Activated naive CD8-positive, alpha-beta T cell treated with anti-CD3 and anti-CD28 coated beads, Interleukin-2, amount 50 U/mL, for 16 hours (primary cell): ENCODE measurements around the gene SLC25A40.

Experiments
- DNase-seq: peaks from one replicate; pipeline ENCODE4 v3.0.0-alpha.2; 2020; ENCODE audit warnings: low read depth, low spot score

SLC25A40 gene

DNA sequence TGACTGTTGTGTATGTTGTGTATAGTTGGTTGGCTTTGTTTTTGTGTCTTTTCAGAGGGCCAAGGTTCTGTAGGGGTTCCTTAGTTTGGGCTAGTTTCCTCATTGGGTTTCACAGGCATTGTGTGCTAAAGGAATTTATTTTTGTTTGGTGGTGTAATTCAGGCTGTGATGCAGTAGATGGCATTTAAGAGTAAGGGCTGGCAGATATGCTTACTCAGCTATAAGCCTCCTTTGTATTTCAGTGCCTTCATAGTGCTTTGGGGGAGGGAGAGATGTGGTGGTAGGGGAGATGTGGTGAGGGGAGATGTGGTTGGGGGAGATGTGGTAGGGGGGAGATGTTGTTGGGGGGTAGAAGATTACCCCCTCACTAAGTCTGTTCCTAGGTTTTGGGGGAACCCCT, 91.7 kb downstream of the SLC25A40 start:
- no peak for DNase-seq
